HCT116 (cell line): Measurements from ENCODE around the gene BDH1. TPM values are rescaled to one million over a fixed set of nuclear protein-coding genes. Genes with fewer than 3 reads are reported as not detected.

ENCODE experiments used
- ATAC-seq: fragments of 200-7000 bp; cut with Tn5 transposase; 2 replicates; pipeline ENCODE4 v1.9.1; 2020; ENCODE audit warnings: mild to moderate bottlenecking, moderate library complexity
- BruUV-seq: library from RNA; stranded (reverse); fragments of 400-500 nt; replicated peaks from 2 replicates; lab custom pipeline; 2021; lab: Mats Ljungman, UMichigan
- CTCF ChIA-PET: fragments of 300-600 bp; sonication (Branson Sonifier 250); formaldehyde crosslinking; loops from one replicate; lab custom pipeline; 2021; ENCODE audit warnings: antibody characterized with exemption; lab: Charles Lee
- POLR2A ChIA-PET: fragments of 300-600, 350-600 bp; sonication (Branson Sonifier 250); formaldehyde crosslinking; loops from one replicate; lab custom pipeline; 2021; ENCODE audit warnings: antibody characterized with exemption; lab: Charles Lee
- RAD21 ChIA-PET, 2 experiments: fragments of 300-600 bp; sonication (Branson Sonifier 250); formaldehyde crosslinking; loops; one replicate each; lab custom pipeline; 2023; ENCODE audit warnings: low total read pairs in 2 of 2; ENCODE audit not compliant: uncharacterized antibody in 2 of 2, unreplicated experiment in 2 of 2, low non-redundant PET in 1 of 2; lab: Charles Lee
- DNase-seq: peaks from one replicate; pipeline ENCODE4 v3.0.0-alpha.2; 2010; ENCODE audit warnings: low read depth, low spot score
- H2AFZ ChIP-seq: fragments of 200-600 bp; shearing (Covaris generic), sonication (generic); 2 replicates; pipeline ENCODE4 v1.6.1; 2017; ENCODE audit warnings: low read depth, mixed run types, mixed read lengths, antibody characterized with exemption, low read length; ENCODE audit not compliant: poor library complexity, severe bottlenecking
- H3K27ac ChIP-seq: 2 replicates; pipeline ENCODE4 v1.5.1; 2012; ENCODE audit warnings: low read depth, low read length
- H3K27me3 ChIP-seq: fragments of 200-600 bp; sonication (generic); 2 replicates; pipeline ENCODE4 v1.6.1; 2016; ENCODE audit warnings: mixed run types, low read length, mixed read lengths; ENCODE audit not compliant: insufficient read depth
- H3K36me3 ChIP-seq, 2 experiments: fragments of 200-500 bp in 1 of 2; fragments of 200-600 bp in 1 of 2; sonication (Bioruptor generic) in 1 of 2; sonication (generic) in 1 of 2; 2 replicates each; pipeline versions ENCODE4 v1.5.1 to v1.6.1; 2014 to 2016; ENCODE audit warnings: low read length in 2 of 2, inconsistent platforms in 1 of 2, mixed read lengths in 1 of 2, mixed run types in 1 of 2; ENCODE audit not compliant: insufficient read depth in 2 of 2, control insufficient read depth in 1 of 2
- H3K4me1 ChIP-seq, 2 experiments: fragments of 200-600 bp in 1 of 2; sonication (generic) in 1 of 2; 2 replicates each; pipeline versions ENCODE4 v1.5.1 to v1.6.1; 2012 to 2017; ENCODE audit warnings: low read length in 2 of 2, inconsistent platforms in 1 of 2, mild to moderate bottlenecking in 1 of 2, mixed read lengths in 1 of 2, mixed run types in 1 of 2, moderate library complexity in 1 of 2; ENCODE audit not compliant: insufficient read depth in 2 of 2, control insufficient read depth in 1 of 2
- H3K4me2 ChIP-seq: fragments of 200-600 bp; sonication (generic); 2 replicates; pipeline ENCODE4 v1.6.1; 2017; ENCODE audit warnings: mixed run types, low read length, mixed read lengths
- H3K4me3 ChIP-seq, 2 experiments: fragments of 200-600 bp in 1 of 2; sonication (generic) in 1 of 2; replicated peaks in 1 of 2; 2 replicates each; pipeline ENCODE4 v1.5.1; 2011 to 2016; ENCODE audit warnings: low read length in 2 of 2, control low read depth in 1 of 2, low read depth in 1 of 2, mild to moderate bottlenecking in 1 of 2, mixed read lengths in 1 of 2, mixed run types in 1 of 2
- H3K79me2 ChIP-seq: fragments of 200-600 bp; sonication (generic); 2 replicates; pipeline ENCODE4 v1.6.1; 2017; ENCODE audit warnings: mild to moderate bottlenecking, mixed run types, low read length, moderate library complexity, mixed read lengths; ENCODE audit not compliant: insufficient read depth
- H3K9ac ChIP-seq: fragments of 200-600 bp; sonication (generic); 2 replicates; pipeline ENCODE4 v1.6.1; 2016; ENCODE audit warnings: low read length, mixed read lengths
- H3K9me2 ChIP-seq: fragments of 200-600 bp; sonication (generic), shearing (Covaris generic); 2 replicates; pipeline ENCODE4 v1.6.1; 2017; ENCODE audit warnings: mixed run types, mild to moderate bottlenecking, moderate library complexity; ENCODE audit not compliant: insufficient read depth
- H3K9me3 ChIP-seq, 2 experiments: fragments of 200-500 bp in 1 of 2; fragments of 200-600 bp in 1 of 2; sonication (Bioruptor generic) in 1 of 2; sonication (generic) in 1 of 2; 2 replicates each; pipeline ENCODE4 v1.6.1; 2014 to 2017; ENCODE audit warnings: low read length in 2 of 2, mixed read lengths in 2 of 2, inconsistent platforms in 1 of 2, low read depth in 1 of 2, mild to moderate bottlenecking in 1 of 2, mixed run types in 1 of 2, moderate library complexity in 1 of 2; ENCODE audit not compliant: control insufficient read depth in 1 of 2, insufficient read depth in 1 of 2
- H4K20me1 ChIP-seq: fragments of 200-600 bp; sonication (generic), shearing (Covaris generic); 2 replicates; pipeline ENCODE4 v1.6.1; 2017; ENCODE audit warnings: mixed run types, mild to moderate bottlenecking, moderate library complexity; ENCODE audit not compliant: insufficient read depth
- ATF3 ChIP-seq: IDR thresholded peaks from 2 replicates; pipeline ENCODE4 v1.6.1; 2012
- CBX3 ChIP-seq: IDR thresholded peaks from 2 replicates; pipeline ENCODE4 v1.6.1; 2012; ENCODE audit warnings: low read depth
- CEBPB ChIP-seq: IDR thresholded peaks from 2 replicates; pipeline ENCODE4 v1.6.1; 2012; ENCODE audit warnings: low read depth
- EGR1 ChIP-seq: IDR thresholded peaks from 2 replicates; pipeline ENCODE4 v1.6.1; 2012; ENCODE audit warnings: low read depth
- ELF1 ChIP-seq: IDR thresholded peaks from 2 replicates; pipeline ENCODE4 v1.6.1; 2012; ENCODE audit warnings: low read depth, borderline replicate concordance
- EZH2 ChIP-seq: fragments of 200-600 bp; sonication (generic); IDR thresholded peaks from 2 replicates; pipeline ENCODE4 v1.6.1; 2017; ENCODE audit warnings: antibody characterized with exemption, mixed run types
- EZH2phosphoT487 ChIP-seq: fragments of 200-600 bp; IDR thresholded peaks from 2 replicates; pipeline ENCODE4 v1.6.1; 2018; ENCODE audit warnings: antibody characterized with exemption, borderline replicate concordance
- FOSL1 ChIP-seq: IDR thresholded peaks from 2 replicates; pipeline ENCODE4 v1.6.1; 2012; ENCODE audit warnings: low read depth
- JUND ChIP-seq: IDR thresholded peaks from 2 replicates; pipeline ENCODE4 v1.6.1; 2012
- POLR2A ChIP-seq: IDR thresholded peaks from 2 replicates; pipeline ENCODE4 v1.7.0; 2011; ENCODE audit warnings: borderline replicate concordance; ENCODE audit not compliant: insufficient read depth, insufficient read length; ENCODE audit errors: extremely low read depth
- POLR2AphosphoS5 ChIP-seq: IDR thresholded peaks from 2 replicates; pipeline ENCODE4 v1.6.1; 2011; ENCODE audit warnings: mild to moderate bottlenecking, low read depth, low read length, moderate library complexity
- RAD21 ChIP-seq: IDR thresholded peaks from 2 replicates; pipeline ENCODE4 v1.6.1; 2012; ENCODE audit warnings: low read depth, mild to moderate bottlenecking
- SIN3A ChIP-seq: IDR thresholded peaks from 2 replicates; pipeline ENCODE4 v1.6.1; 2012; ENCODE audit warnings: low read depth
- SP1 ChIP-seq: IDR thresholded peaks from 2 replicates; pipeline ENCODE4 v1.6.1; 2012; ENCODE audit warnings: low read depth
- YY1 ChIP-seq: IDR thresholded peaks from 2 replicates; pipeline ENCODE4 v1.6.1; 2011; ENCODE audit warnings: low read length, low read depth, moderate library complexity, mild to moderate bottlenecking; ENCODE audit not compliant: insufficient replicate concordance; ENCODE audit errors: extremely low read depth
- ZBTB33 ChIP-seq: IDR thresholded peaks from 2 replicates; pipeline ENCODE4 v1.6.1; 2011; ENCODE audit warnings: mild to moderate bottlenecking, low read length, moderate library complexity; ENCODE audit not compliant: insufficient replicate concordance; ENCODE audit errors: extremely low read depth
- ZFX ChIP-seq: fragments of 450-650 bp; IDR thresholded peaks from 2 replicates; pipeline ENCODE4 v1.6.1; 2017
- ZNF274 ChIP-seq: fragments of 200-500 bp; sonication (Bioruptor generic); IDR thresholded peaks from 2 replicates; pipeline ENCODE4 v1.6.1; 2014; ENCODE audit warnings: mild to moderate bottlenecking, low read depth, low read length, inconsistent platforms
- intact Hi-C: fragments of 100-400 bp; cut with micrococcal nuclease; formaldehyde crosslinking; loops from 2 replicates; pipeline ENCODE4 v1.10.0; 2022
- total RNA-seq: library from RNA; stranded (reverse); gene quantifications from one replicate; pipeline ENCODE4 v1.2.1, GENCODE V29; 2021; ENCODE audit not compliant: unreplicated experiment
- TF ChIP-seq, protein P1 (sequence below): IDR thresholded peaks from 2 replicates; pipeline ENCODE4 v1.6.1; 2012
- TF ChIP-seq, protein P2 (sequence below), 3 experiments: fragments of 200-600 bp in 1 of 3; sonication (generic) in 1 of 3; IDR thresholded peaks in 2 of 3; conservative IDR thresholded peaks in 1 of 3; 2 replicates each; pipeline ENCODE4 v1.5.1; 2012 to 2017; ENCODE audit warnings: low read depth in 2 of 3, low read length in 2 of 3, antibody characterized with exemption in 1 of 3, borderline replicate concordance in 1 of 3, control low read depth in 1 of 3, mild to moderate bottlenecking in 1 of 3, mixed read lengths in 1 of 3, mixed run types in 1 of 3, moderate library complexity in 1 of 3; ENCODE audit not compliant: insufficient read depth in 1 of 3

Gene BDH1
- total RNA-seq, 1 experiment from 2014 or later: 26.6 TPM

DNA sequence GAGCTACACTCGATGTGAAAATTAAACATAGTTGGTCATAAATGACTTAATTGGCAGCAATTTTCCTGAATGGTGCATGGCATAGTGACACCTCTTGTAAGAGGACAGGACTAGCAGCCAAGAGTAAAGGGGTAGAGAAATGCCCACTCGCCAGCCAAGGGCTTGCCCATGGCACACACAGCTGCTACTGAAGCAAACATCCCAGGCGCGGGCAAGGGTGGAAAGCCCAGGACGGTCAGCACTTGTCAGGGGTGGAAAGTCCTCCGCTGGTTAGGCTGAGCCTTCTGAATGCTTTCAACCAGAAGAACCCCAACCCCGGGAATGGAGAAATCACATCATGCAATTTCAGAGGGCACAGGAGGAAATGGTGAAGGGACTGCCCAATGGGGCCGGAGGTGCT lies 31.6 kb downstream of the BDH1 start:
- no peak for ATAC-seq
- 0 out of 4 replicates have a peak, but pooled peaks cover 0 to 4% of the 10 kb centered on the region in 2 experiments for H3K36me3 ChIP-seq
- DNase-seq: no peak
- intact Hi-C loops: no loop called here
- H3K9me3 ChIP-seq: no peaks in the 10 kb centered on the region
- no peak overlapping the region for H3K4me3 ChIP-seq
- CTCF ChIA-PET: no interaction called here
- no peak overlapping the region for H2AFZ ChIP-seq
- no peak for TF ChIP-seq ZBTB33
- no peak for TF ChIP-seq EZH2
- no peak for TF ChIP-seq JUND
- no peak for TF ChIP-seq ELF1
- TF ChIP-seq POLR2A: no peak
- no peak for TF ChIP-seq ATF3
- TF ChIP-seq EZH2phosphoT487: no peak
- TF ChIP-seq CEBPB: no peak
- no peak for TF ChIP-seq EGR1
- no peak for TF ChIP-seq CBX3
- TF ChIP-seq, protein P1, sequence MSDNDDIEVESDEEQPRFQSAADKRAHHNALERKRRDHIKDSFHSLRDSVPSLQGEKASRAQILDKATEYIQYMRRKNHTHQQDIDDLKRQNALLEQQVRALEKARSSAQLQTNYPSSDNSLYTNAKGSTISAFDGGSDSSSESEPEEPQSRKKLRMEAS: no peak
- TF ChIP-seq ZFX: no peak
- TF ChIP-seq POLR2AphosphoS5: no peak
- TF ChIP-seq RAD21: no peak
- TF ChIP-seq, protein P2, sequence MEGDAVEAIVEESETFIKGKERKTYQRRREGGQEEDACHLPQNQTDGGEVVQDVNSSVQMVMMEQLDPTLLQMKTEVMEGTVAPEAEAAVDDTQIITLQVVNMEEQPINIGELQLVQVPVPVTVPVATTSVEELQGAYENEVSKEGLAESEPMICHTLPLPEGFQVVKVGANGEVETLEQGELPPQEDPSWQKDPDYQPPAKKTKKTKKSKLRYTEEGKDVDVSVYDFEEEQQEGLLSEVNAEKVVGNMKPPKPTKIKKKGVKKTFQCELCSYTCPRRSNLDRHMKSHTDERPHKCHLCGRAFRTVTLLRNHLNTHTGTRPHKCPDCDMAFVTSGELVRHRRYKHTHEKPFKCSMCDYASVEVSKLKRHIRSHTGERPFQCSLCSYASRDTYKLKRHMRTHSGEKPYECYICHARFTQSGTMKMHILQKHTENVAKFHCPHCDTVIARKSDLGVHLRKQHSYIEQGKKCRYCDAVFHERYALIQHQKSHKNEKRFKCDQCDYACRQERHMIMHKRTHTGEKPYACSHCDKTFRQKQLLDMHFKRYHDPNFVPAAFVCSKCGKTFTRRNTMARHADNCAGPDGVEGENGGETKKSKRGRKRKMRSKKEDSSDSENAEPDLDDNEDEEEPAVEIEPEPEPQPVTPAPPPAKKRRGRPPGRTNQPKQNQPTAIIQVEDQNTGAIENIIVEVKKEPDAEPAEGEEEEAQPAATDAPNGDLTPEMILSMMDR (IDR thresholded peaks at IDR 0.05 in 2 of 3, conservative IDR thresholded peaks at IDR 0.05 in 1 of 3; ENCODE audit: borderline replicate concordance in 1 of 3, insufficient read depth in 1 of 3, low read depth in 2 of 3, low read length in 2 of 3): no peak
- no peak for TF ChIP-seq ZNF274
- no peak for TF ChIP-seq SIN3A
- no peak for TF ChIP-seq FOSL1
- no peak for TF ChIP-seq SP1
- no peak for TF ChIP-seq YY1
- TF ChIP-seq, all 23 proteins: peak for 0
- no TSS peak for BruUV-seq
- no peak overlapping the region for H3K27ac ChIP-seq
- H3K27me3 ChIP-seq: no peaks in the 10 kb centered on the region
- H3K4me1 ChIP-seq: peaks cover 0 to 13% of the 10 kb centered on the region in 2 experiments; a peak in 1 of 4 replicates
- no peaks in the 10 kb centered on the region for H3K79me2 ChIP-seq
- H3K9me2 ChIP-seq: no peaks in the 10 kb centered on the region
- ChIA-PET POLR2A (no interaction called here), RAD21 (no interaction called here)
- no peaks in the 10 kb centered on the region for H4K20me1 ChIP-seq
- no peak overlapping the region for H3K4me2 ChIP-seq
- H3K9ac ChIP-seq: no peak overlapping the region
